ENCODE results near the gene NUBPL.
"Not testable (repeated sequence)": the region's sequence is repeated elsewhere in the genome, so short reads cannot be mapped to it uniquely, and the experiment has no call there.

NUBPL gene

GRCh38 chr14:31592122-31592521 is 30.9 kb downstream of the NUBPL start:
- no peak for TF ChIP-seq CTCF (conservative IDR thresholded peaks at IDR 0.05; ENCODE audit: low read depth, low read length)
- no peak for DNase-seq (ENCODE audit: low read depth)
- H3K4me3 ChIP-seq (ENCODE audit: low read length) = no peak overlapping the region

GRCh38 chr14:31592631-31593030 is 31.4 kb downstream of the NUBPL start:
- H3K4me3 ChIP-seq (ENCODE audit: low read length) = no peak overlapping the region
- TF ChIP-seq CTCF (conservative IDR thresholded peaks at IDR 0.05; ENCODE audit: low read depth, low read length) = no peak
- no peak for DNase-seq (ENCODE audit: low read depth)

- no peak for TF ChIP-seq CTCF (conservative IDR thresholded peaks at IDR 0.05; ENCODE audit: low read depth, low read length)
- no peak for DNase-seq (ENCODE audit: low read depth)
These were observed 35.3 kb downstream of the NUBPL start for GRCh38 chr14:31596342-31597095.

GRCh38 chr14:31605702-31606101 is 44.5 kb downstream of the NUBPL start:
- no peak overlapping the region for H3K4me3 ChIP-seq (ENCODE audit: low read length)
- TF ChIP-seq CTCF (conservative IDR thresholded peaks at IDR 0.05; ENCODE audit: low read depth, low read length) = no peak
- DNase-seq (ENCODE audit: low read depth) = no peak

More at GRCh38 chr14:31596342-31597095, 35.3 kb downstream of the NUBPL start:
- H3K4me3 ChIP-seq (ENCODE audit: low read length) = no peak overlapping the region

GRCh38 chr14:31611778-31612433 is 50.7 kb downstream of the NUBPL start:
- TF ChIP-seq CTCF (conservative IDR thresholded peaks at IDR 0.05; ENCODE audit: low read depth, low read length) = no peak
- H3K4me3 ChIP-seq (ENCODE audit: low read length) = no peak overlapping the region
- DNase-seq (ENCODE audit: low read depth) = no peak

- no peak for TF ChIP-seq CTCF (conservative IDR thresholded peaks at IDR 0.05; ENCODE audit: low read depth, low read length)
These were observed 52.0 kb downstream of the NUBPL start for GRCh38 chr14:31613188-31613587.

GRCh38 chr14:31618884-31619283 is 57.7 kb downstream of the NUBPL start:
- not testable (repeated sequence) for H3K4me3 ChIP-seq (ENCODE audit: low read length); DNase-seq (ENCODE audit: low read depth)

More at GRCh38 chr14:31613188-31613587, 52.0 kb downstream of the NUBPL start:
- H3K4me3 ChIP-seq (ENCODE audit: low read length) = no peak overlapping the region
- no peak for DNase-seq (ENCODE audit: low read depth)
